CD8-positive, alpha-beta memory T cell (primary cell): ENCODE measurements around the gene SMTNL2. TPM values are rescaled to one million over a fixed set of nuclear protein-coding genes. Genes with fewer than 3 reads are reported as not detected.

Source experiments
- CTCF ChIA-PET: fragments of 350-600 bp; sonication (Branson Sonifier 250); formaldehyde crosslinking; loops from one replicate; lab custom pipeline; 2021; ENCODE audit warnings: antibody characterized with exemption; lab: Charles Lee
- POLR2A ChIA-PET: fragments of 350-600 bp; sonication (Branson Sonifier 250); formaldehyde crosslinking; loops from one replicate; lab custom pipeline; 2021; ENCODE audit warnings: antibody characterized with exemption; lab: Charles Lee
- DNase-seq, 5 donors: peaks; one replicate each; pipeline versions ENCODE4 v3.0.0 to v3.0.0-alpha.2; 2020 to 2022; ENCODE audit warnings: mixed read lengths in 1 of 5
- H3K27ac ChIP-seq: one replicate; pipeline ENCODE4 v1.7.0; 2013; ENCODE audit warnings: low read depth, mild to moderate bottlenecking, low read length, moderate library complexity
- H3K27me3 ChIP-seq: 2 replicates; pipeline ENCODE4 v1.7.0; 2013; ENCODE audit warnings: low read length, mild to moderate bottlenecking; ENCODE audit not compliant: insufficient read depth, poor library complexity, severe bottlenecking
- H3K36me3 ChIP-seq: 2 replicates; pipeline ENCODE4 v1.7.0; 2013; ENCODE audit warnings: mild to moderate bottlenecking, low read length, moderate library complexity; ENCODE audit not compliant: insufficient read depth
- H3K4me1 ChIP-seq: 2 replicates; pipeline ENCODE4 v1.7.0; 2013; ENCODE audit warnings: mild to moderate bottlenecking, low read length, moderate library complexity; ENCODE audit not compliant: insufficient read depth
- H3K4me3 ChIP-seq: 2 replicates; pipeline ENCODE4 v1.7.0; 2013; ENCODE audit warnings: mild to moderate bottlenecking, low read length
- H3K9me3 ChIP-seq: 2 replicates; pipeline ENCODE4 v1.7.0; 2013; ENCODE audit warnings: mild to moderate bottlenecking, low read length
- H3K27ac Mint-ChIP-seq, 8 donors: one replicate each; pipeline ENCODE4 v1.8.0; 2020 to 2021; ENCODE audit warnings: mixed read lengths in 8 of 8, mild to moderate bottlenecking in 6 of 8, inconsistent platforms in 3 of 8, moderate library complexity in 3 of 8
- H3K27me3 Mint-ChIP-seq, 2 donors: one replicate each; pipeline ENCODE4 v1.8.0; 2020 to 2021; ENCODE audit warnings: mixed read lengths in 2 of 2, mild to moderate bottlenecking in 1 of 2, moderate library complexity in 1 of 2
- H3K36me3 Mint-ChIP-seq, 3 donors: one replicate each; pipeline ENCODE4 v1.8.0; 2020 to 2021; ENCODE audit warnings: mixed read lengths in 3 of 3, inconsistent platforms in 1 of 3, mild to moderate bottlenecking in 1 of 3
- H3K4me1 Mint-ChIP-seq, 3 donors: one replicate each; pipeline ENCODE4 v1.8.0; 2020 to 2021; ENCODE audit warnings: mixed read lengths in 3 of 3, inconsistent platforms in 1 of 3, mild to moderate bottlenecking in 1 of 3
- H3K4me3 Mint-ChIP-seq, 7 donors: one replicate each; pipeline ENCODE4 v1.8.0; 2020 to 2021; ENCODE audit warnings: mixed read lengths in 7 of 7, mild to moderate bottlenecking in 6 of 7, moderate library complexity in 4 of 7, inconsistent platforms in 2 of 7
- H3K9me3 Mint-ChIP-seq, 5 donors: one replicate each; pipeline ENCODE4 v1.8.0; 2020 to 2022; ENCODE audit warnings: mixed read lengths in 5 of 5, mild to moderate bottlenecking in 3 of 5, moderate library complexity in 2 of 5, inconsistent platforms in 1 of 5
- polyA plus RNA-seq: library from polyadenylated mRNA; unstranded; fragments of 300-500 nt; fragmentation: Illumina TruSeq; gene quantifications from one replicate; pipeline ENCODE4 v1.2.3, GENCODE V29; 2021
- total RNA-seq, 2 experiments: library from RNA; stranded (reverse); gene quantifications; one replicate each; pipeline ENCODE4 v1.2.3, GENCODE V29; 2021

The SMTNL2 gene
- total and polyA plus RNA-seq, 3 experiments from 2014 or later: not detected

DNA sequence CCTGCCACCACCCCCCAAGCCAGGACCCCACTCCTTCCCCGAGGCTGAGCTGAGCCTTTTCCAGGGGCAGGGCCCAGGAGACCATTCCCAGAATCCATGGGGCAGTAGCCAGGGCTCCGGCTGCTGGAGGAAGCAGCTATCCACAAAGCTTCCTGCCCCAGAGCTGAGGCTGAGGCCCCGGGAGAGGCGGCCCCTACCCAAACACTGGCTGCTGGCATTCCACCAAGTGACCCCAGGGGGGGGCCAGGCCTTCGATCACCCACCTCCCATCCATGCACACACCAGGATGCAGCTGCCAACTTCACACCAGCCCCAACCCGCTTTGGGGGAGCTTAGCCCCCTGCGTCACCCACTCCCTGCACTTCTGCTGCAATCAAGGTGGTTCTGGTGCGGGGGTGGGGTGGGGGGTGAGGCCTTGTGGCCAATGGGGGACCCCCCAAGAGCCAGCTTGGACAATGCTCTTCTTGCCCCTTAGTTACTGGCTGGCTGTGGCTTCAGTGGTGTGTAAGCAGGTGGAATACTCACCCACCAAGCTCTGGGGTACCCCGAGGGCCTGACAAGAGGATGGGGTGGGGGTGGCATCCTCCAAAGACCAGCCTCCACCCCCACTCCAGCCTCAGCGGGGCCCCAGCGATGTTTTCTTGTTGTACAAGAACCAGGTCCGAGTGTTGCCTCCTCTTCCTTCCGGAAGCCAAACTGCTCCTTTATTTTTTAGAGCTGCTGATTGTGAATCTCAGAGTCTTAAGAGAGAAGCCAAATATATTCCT, 45.9 kb upstream of the SMTNL2 start:
- no peaks in the 10 kb centered on the region for H3K9me3 ChIP-seq
- Mint-ChIP-seq H3K27ac (no peak overlapping the region), H3K4me3 (no peak overlapping the region), H3K4me1 (peaks cover 0 to 8% (median 4%) of the 10 kb centered on the region in 3 donors), H3K36me3 (peaks cover 0 to 53% (median 0%) of the 10 kb centered on the region in 3 donors), H3K9me3 (no peaks in the 10 kb centered on the region), H3K27me3 (no peaks in the 10 kb centered on the region)
- ChIA-PET CTCF (interaction anchor here (2.2 kb wide), 1 partner anchor 88 kb away, joined by 4 read pairs; no protein-coding TSS in a partner anchor), POLR2A (no interaction called here)
- H3K27me3 ChIP-seq: no peaks in the 10 kb centered on the region
- no peaks in the 10 kb centered on the region for H3K4me1 ChIP-seq
- peaks cover 14% of the 10 kb centered on the region for H3K36me3 ChIP-seq
- no peak overlapping the region for H3K4me3 ChIP-seq
- H3K27ac ChIP-seq: no peak overlapping the region
- no peak for DNase-seq

DNA sequence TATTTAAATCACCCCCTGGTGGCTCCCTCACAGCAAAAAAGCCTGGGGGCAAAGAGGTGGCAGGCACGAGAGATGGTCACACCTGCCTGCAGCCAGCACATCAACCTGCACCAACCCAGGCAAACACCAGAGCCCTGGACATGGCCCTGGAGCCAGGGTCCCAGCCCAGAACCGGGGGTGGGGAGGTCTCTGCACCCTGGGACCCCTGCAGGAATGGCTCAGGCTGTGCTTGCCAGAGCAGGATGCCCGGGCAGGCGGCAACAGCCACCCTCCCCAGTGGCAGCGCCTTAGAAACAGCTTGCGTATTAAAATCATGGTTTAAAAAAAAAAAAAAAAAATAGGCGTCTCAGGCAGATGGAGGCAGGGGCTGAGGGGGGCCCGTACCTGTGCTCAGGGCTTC, 45.3 kb upstream of the SMTNL2 start:
- DNase-seq: no peak
- no peak overlapping the region for H3K4me3 ChIP-seq
- no peaks in the 10 kb centered on the region for H3K4me1 ChIP-seq
- H3K27ac ChIP-seq: no peak overlapping the region
- H3K9me3 Mint-ChIP-seq: no peaks in the 10 kb centered on the region
- CTCF ChIA-PET: no interaction called here
- peaks cover 14% of the 10 kb centered on the region for H3K36me3 ChIP-seq
- no peaks in the 10 kb centered on the region for H3K9me3 ChIP-seq
- no peaks in the 10 kb centered on the region for H3K27me3 ChIP-seq
- no peak overlapping the region for H3K27ac Mint-ChIP-seq
- POLR2A ChIA-PET: no interaction called here
- no peaks in the 10 kb centered on the region for H3K27me3 Mint-ChIP-seq
- peaks cover 0 to 4% (median 2%) of the 10 kb centered on the region in 3 donors for H3K4me1 Mint-ChIP-seq
- no peak overlapping the region for H3K4me3 Mint-ChIP-seq
- H3K36me3 Mint-ChIP-seq: peaks cover 0 to 59% (median 0%) of the 10 kb centered on the region in 3 donors

DNA sequence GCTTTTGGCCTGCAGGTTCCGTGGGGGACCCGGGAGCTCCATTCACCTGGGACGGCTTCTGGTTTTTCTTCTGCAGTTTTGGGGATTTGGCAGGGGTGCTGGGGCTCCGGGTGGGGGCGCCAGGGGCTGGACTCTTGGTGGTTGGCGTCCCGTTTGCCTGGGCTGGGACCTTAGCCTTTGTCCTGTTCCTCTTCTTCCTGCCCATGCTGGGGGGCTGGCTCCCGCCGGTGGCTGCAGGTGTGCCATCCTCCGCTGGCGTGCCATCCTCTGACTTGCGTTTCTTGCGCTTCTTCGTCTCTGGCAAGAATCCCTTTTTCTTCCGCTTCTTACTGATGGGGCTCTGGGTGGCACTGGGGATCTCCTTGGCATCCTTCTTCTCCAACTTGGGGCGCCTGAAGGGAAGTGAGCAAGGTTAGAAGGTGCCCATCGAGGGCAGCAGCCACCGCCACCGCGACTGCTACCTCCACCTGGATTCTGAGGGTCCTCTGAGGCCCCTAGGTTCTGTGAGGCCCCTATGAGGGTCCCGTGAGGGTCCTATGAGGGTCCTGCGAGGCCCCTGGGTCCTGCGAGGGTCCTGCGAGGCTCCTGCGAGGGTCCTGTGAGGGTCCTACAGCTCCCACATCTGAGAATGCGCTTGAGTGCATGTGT, 44.6 kb upstream of the SMTNL2 start:
- DNase-seq: no peak
- peaks cover 0 to 4% (median 0%) of the 10 kb centered on the region in 3 donors for H3K4me1 Mint-ChIP-seq
- H3K4me3 ChIP-seq: no peak overlapping the region
- no peaks in the 10 kb centered on the region for H3K27me3 ChIP-seq
- H3K27ac ChIP-seq: no peak overlapping the region
- no peaks in the 10 kb centered on the region for H3K27me3 Mint-ChIP-seq
- H3K36me3 ChIP-seq: peaks cover 14% of the 10 kb centered on the region
- H3K9me3 ChIP-seq: no peaks in the 10 kb centered on the region
- H3K36me3 Mint-ChIP-seq: peaks cover 0 to 63% (median 0%) of the 10 kb centered on the region in 3 donors
- no peak overlapping the region for H3K4me3 Mint-ChIP-seq
- H3K4me1 ChIP-seq: no peaks in the 10 kb centered on the region
- no peak overlapping the region for H3K27ac Mint-ChIP-seq
- H3K9me3 Mint-ChIP-seq: no peaks in the 10 kb centered on the region
- ChIA-PET POLR2A (no interaction called here), CTCF (no interaction called here)

DNA sequence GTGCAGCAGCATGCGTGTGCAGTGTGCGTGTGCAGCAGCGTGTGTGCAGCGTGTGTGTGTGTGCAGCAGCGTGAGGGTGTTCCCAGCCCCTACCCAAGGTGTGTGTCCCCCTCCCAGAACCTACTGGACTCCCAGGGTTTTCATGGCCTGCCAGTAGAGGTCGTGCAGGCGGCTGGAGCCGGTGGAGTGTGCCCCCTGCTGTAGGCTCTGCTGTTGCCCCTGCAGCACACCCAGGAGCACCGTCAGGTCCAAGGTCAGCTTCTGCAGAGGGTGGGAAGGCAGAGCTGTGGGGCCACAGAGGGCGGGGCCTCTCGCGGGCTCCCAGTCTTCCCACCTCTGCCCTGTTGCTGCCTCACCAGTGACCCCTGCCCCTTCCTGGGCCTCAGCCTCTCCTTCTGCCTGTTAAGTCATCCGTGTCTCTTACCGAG, 44.1 kb upstream of the SMTNL2 start:
- no peaks in the 10 kb centered on the region for H3K9me3 ChIP-seq
- DNase-seq: no peak
- peaks cover 0 to 4% (median 0%) of the 10 kb centered on the region in 3 donors for H3K4me1 Mint-ChIP-seq
- no peak overlapping the region for H3K4me3 ChIP-seq
- H3K4me3 Mint-ChIP-seq: no peak overlapping the region
- no peaks in the 10 kb centered on the region for H3K27me3 ChIP-seq
- H3K36me3 Mint-ChIP-seq: peaks cover 0 to 67% (median 0%) of the 10 kb centered on the region in 3 donors
- CTCF ChIA-PET: no interaction called here
- no peaks in the 10 kb centered on the region for H3K9me3 Mint-ChIP-seq
- no peaks in the 10 kb centered on the region for H3K4me1 ChIP-seq
- H3K36me3 ChIP-seq: peaks cover 14% of the 10 kb centered on the region
- peak overlapping the region in 1 of 8 donors; percentile 64 for H3K27ac Mint-ChIP-seq
- POLR2A ChIA-PET: no interaction called here
- no peak overlapping the region for H3K27ac ChIP-seq
- no peaks in the 10 kb centered on the region for H3K27me3 Mint-ChIP-seq

DNA sequence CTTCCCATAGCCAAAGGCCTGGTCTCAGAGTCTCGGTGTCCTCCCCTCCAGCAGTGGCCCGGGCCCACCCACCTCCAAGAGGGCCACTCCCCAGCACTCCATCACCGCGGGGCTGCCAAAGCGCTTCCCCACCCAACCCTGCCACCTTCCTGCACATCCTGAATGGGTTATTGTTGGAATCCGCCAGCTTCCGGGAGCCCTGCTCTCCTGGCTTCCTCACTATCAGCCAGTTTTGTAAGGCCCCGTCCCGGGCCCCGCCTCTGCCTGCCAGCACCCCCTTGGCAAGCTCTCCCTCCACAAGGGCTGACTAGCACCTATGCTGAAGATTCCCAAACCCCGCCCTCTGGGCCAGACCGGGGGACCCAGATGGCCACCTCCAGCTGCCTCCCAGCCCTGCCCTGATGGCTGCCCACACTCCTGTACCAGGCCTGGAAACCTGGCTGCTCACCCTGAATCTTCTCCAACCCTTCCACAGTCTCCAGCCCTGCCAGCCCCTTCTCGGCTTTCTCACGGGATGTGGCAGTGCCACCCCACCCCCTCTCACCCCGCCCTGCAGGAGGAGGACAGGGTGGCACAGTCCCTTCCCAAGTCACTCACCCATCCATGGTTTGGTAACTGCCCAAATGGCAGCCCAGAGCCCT, 43.5 kb upstream of the SMTNL2 start:
- Histone ChIP-seq H3K4me3 (no peak overlapping the region), H3K4me1 (no peaks in the 10 kb centered on the region), H3K9me3 (no peaks in the 10 kb centered on the region), H3K36me3 (peaks cover 14% of the 10 kb centered on the region), H3K27ac (no peak overlapping the region), H3K27me3 (no peaks in the 10 kb centered on the region)
- ChIA-PET POLR2A (interaction anchor here (0.7 kb wide), 1 partner anchor 48 kb away, joined by 4 read pairs; no protein-coding TSS in a partner anchor), CTCF (interaction anchor here (1.4 kb wide), 1 partner anchor 59 kb away, joined by 3 read pairs; no protein-coding TSS in a partner anchor)
- peaks cover 0 to 68% (median 0%) of the 10 kb centered on the region in 3 donors for H3K36me3 Mint-ChIP-seq
- DNase-seq: no peak
- peak overlapping the region in 1 of 8 donors; percentile 73 for H3K27ac Mint-ChIP-seq
- no peak overlapping the region for H3K4me3 Mint-ChIP-seq
- peaks cover 0 to 2% (median 0%) of the 10 kb centered on the region in 3 donors for H3K4me1 Mint-ChIP-seq
- H3K9me3 Mint-ChIP-seq: no peaks in the 10 kb centered on the region
- no peaks in the 10 kb centered on the region for H3K27me3 Mint-ChIP-seq

DNA sequence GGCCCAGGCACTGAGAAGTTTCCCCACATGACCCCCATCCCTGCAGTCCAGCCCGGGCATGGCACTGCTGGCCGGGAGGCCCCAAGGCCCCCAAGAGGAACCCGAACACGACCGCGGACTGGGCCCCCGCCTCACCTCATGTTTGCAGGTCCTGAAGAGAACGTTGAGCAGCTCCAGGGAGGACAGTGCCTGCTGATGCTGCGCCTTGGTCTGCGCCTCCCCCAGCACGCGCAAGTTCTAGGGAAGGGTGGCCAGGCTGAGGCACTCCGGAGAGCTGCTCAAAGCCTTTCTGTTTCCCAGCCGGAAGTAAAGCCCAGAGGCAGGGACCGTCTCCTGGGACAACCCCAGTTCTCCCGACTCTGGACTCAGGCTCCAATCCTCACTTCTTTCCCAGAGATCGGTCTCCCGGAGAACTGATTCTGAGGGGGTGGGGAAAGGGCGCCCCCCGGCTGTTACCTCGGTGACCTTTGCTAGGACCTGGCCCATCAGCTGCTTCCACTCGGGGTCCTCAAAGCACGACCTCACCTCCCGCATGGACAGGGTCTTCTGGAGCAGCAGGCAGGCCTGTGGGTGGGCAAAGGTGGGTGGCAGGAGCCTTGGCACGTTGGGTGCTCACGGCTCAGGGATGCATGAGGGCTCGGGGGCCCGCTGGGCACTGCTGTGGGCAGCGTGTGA, 42.9 kb upstream of the SMTNL2 start:
- Mint-ChIP-seq H3K4me1 (peaks cover 0 to 2% (median 0%) of the 10 kb centered on the region in 3 donors), H3K9me3 (no peaks in the 10 kb centered on the region), H3K4me3 (no peak overlapping the region), H3K27ac (peak overlapping the region in 1 of 8 donors; percentile 43), H3K27me3 (no peaks in the 10 kb centered on the region), H3K36me3 (peaks cover 0 to 75% (median 0%) of the 10 kb centered on the region in 3 donors)
- Histone ChIP-seq H3K4me1 (no peaks in the 10 kb centered on the region), H3K9me3 (no peaks in the 10 kb centered on the region), H3K27me3 (no peaks in the 10 kb centered on the region), H3K27ac (no peak overlapping the region), H3K4me3 (no peak overlapping the region), H3K36me3 (peaks cover 15% of the 10 kb centered on the region)
- CTCF ChIA-PET: interaction anchor here (1.0 to 1.4 kb wide), 2 partner anchors 60 to 120 kb away, joined by 3 read pairs; no protein-coding TSS in a partner anchor
- no peak for DNase-seq
- POLR2A ChIA-PET: interaction anchor here (0.7 kb wide), 1 partner anchor 48 kb away, joined by 4 read pairs; no protein-coding TSS in a partner anchor

DNA sequence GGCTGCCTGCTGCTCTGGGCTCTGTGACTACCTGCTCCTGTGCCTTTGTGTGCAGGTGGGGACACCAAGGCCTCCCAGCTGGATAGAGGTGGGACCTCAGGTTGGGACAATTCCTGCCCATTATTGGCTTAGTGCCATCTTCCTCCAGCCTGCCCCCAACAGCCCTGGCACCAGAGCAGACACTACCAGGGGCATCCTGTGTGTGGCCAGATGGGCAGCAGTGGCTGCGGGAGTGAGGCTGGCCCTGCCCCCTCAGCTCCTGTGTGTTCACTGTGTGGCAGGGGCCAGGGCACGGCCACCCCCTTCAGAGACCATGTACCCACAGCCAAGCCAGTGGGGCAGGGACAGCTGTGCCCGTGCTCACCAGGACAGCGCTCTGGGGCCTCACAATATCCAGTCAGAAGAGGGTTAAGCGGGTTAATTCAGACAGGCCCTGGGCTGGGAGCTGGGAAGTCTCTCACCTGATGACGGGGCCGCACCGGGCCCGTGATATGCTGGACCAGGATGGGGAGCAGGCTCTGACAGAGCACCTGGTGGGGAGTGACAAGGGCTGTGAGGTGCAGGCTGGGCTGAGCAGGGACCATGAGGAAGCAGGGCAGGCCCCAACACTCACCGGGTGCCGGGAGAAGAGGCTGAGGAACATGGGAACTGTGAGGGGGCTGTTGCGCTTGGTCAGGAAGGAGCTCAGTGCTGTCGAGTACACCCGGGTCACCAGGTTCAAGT, 42.2 kb upstream of the SMTNL2 start:
- peaks cover 22% of the 10 kb centered on the region for H3K36me3 ChIP-seq
- peaks cover 0 to 81% (median 0%) of the 10 kb centered on the region in 3 donors for H3K36me3 Mint-ChIP-seq
- POLR2A ChIA-PET: interaction anchor here (0.5 kb wide), 1 partner anchor 12 kb away, joined by 3 read pairs; no protein-coding TSS in a partner anchor
- no peaks in the 10 kb centered on the region for H3K9me3 ChIP-seq
- no peak for DNase-seq
- CTCF ChIA-PET: interaction anchor here (0.9 to 1.4 kb wide), 3 partner anchors 23 to 121 kb away, joined by 3 read pairs; no protein-coding TSS in a partner anchor
- H3K27me3 Mint-ChIP-seq: no peaks in the 10 kb centered on the region
- no peak overlapping the region for H3K4me3 Mint-ChIP-seq
- peaks cover 0 to 2% (median 0%) of the 10 kb centered on the region in 3 donors for H3K4me1 Mint-ChIP-seq
- H3K27ac Mint-ChIP-seq: peak overlapping the region in 1 of 8 donors; percentile 61
- no peaks in the 10 kb centered on the region for H3K4me1 ChIP-seq
- no peak overlapping the region for H3K4me3 ChIP-seq
- H3K27me3 ChIP-seq: no peaks in the 10 kb centered on the region
- H3K9me3 Mint-ChIP-seq: no peaks in the 10 kb centered on the region
- H3K27ac ChIP-seq: no peak overlapping the region
